SW480 (cell line): ENCODE measurements around the gene SLC35A3.

Experiments
- DNase-seq: peaks from one replicate; pipeline ENCODE4 v3.0.0-alpha.2; 2016; ENCODE audit warnings: low spot score

SLC35A3 gene

GRCh38 chr1:100077531-100077930 is 107.7 kb downstream of the SLC35A3 start:
- DNase-seq = no peak

DNA sequence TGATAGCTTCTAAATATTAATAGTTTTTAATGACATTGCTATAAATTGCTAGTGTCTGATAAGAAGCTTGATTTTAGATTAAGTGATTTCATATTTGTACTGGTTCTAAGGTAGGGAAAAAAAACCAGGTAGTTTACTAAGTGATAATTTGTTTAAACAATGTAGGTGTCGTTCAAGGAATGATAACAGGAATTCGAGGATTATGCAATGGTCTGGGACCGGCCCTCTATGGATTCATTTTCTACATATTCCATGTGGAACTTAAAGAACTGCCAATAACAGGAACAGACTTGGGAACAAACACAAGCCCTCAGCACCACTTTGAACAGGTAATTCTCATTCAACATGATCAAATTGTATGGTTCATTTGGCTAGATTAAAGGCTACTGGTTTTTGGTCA is 110.5 kb downstream of the SLC35A3 start:
- no peak for DNase-seq
